GM21528 (cell line): Measurements from ENCODE around the gene SNX27.
"Not testable (repeated sequence)": the region's sequence is repeated elsewhere in the genome, so short reads cannot be mapped to it uniquely, and the experiment has no call there.

Experiments used
- ATAC-seq: cut with Tn5 transposase; IDR thresholded peaks from one replicate; pipeline ENCODE4 v1.9.1; 2021; ENCODE audit warnings: mild to moderate bottlenecking, moderate library complexity; ENCODE audit not compliant: unreplicated experiment, low FRiP score

SNX27 gene

DNA sequence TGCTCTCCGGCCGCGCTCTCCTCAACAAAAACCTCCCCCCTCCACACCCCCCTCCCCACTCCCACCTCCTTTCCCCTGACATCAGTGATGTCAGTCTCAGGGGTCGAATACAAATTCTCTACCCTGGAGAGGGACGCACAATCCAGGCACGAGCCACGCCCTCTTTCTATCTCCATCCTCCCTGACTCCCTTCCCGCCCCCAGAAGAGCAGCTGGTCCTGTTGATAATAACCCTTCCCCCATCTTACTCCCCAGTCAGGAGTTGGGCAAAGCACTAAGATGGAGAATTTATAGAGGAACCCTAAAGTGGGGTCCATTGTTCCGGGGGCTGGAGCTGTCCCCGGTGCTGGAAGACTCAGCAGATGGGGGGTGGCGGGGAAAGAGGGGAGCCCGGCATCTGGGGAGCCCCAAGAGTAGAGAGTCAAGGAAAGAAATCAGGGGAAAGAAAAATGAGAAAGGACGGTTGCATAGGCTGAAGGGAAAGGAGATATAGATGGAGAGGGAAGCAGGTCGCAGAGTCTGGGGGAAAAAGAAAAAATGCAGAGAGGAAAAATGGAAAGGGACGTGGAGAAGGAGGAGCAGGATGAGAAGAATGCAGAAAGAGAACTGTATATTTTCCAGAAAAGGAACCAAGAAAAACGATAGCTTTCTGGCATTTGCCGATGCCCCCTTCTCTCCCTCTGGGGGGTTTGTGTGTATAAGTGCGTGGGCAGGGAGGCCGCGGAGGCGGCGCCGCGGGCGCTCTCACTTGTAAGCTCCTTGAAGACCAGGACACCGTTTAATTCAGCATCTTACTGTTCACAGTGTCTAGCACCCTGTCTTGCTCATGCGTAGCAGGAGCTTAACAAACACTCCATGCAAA, 105.2 kb downstream of the SNX27 start, which contains the start of gene CELF3:
Gene CELF3 (minus strand): TSS at position 33 of the 861 bp plus-strand sequence. CDS start 783 bp downstream, outside the sequence.
- ATAC-seq = no peak

DNA sequence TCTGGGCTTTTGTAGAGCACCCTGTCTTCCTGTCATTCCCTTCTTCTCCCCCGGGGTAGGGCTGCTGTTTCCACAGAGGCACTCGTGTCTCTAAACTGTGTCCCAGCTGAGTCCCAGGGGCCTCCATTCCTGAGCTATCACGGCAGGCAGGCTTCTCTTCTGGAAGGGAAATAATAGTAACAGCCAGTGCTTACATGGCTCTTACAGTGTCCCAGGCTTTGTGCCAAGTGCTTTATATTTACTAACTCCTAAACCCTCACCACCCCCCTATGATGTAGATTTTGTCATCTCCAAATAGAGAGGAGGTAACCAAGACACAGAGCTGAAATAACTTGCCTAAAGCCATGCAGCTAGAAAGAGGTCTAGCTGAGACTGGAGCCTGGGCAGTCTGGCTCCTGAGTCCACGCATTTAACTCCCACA, 106.2 kb downstream of the SNX27 start:
- no peak for ATAC-seq

DNA sequence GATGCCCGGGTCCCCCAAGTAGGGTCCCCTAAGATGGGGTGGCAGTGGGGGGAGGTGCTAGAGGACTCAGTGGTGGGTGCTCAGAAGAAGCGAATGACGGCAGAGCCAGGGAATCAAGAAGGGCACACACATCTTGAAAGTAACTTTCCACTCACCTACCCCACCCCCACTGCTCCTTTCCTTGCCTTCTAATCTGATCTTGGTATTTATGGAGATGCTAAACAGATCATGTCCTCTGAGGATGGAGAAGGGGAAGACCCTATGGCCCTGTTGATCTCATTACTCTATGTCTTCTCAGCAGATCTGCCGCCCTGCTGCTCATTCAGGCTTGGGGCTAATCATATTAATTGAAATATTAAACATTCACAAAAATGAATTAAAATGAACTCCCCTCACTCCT, 106.8 kb downstream of the SNX27 start:
- ATAC-seq = no peak

DNA sequence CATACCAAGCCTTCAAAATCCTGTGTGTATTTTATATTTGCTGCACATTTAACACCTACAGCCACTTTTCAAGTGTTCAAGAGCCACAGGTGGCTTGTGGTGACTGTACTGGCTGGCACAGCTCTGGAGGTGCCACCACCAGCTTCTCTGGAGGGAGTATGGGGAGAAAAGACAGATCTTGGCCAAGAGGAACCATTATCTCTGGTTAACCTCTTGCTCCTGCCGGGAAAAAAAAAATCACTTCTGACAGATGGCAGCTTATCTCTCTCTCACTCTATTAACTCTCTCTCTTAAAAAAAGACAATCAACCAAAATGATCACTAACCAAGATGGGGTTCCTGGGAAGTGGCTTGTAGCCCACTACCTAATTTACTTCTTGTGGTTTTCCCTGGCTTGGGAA, 108.3 kb downstream of the SNX27 start:
- ATAC-seq = no peak

DNA sequence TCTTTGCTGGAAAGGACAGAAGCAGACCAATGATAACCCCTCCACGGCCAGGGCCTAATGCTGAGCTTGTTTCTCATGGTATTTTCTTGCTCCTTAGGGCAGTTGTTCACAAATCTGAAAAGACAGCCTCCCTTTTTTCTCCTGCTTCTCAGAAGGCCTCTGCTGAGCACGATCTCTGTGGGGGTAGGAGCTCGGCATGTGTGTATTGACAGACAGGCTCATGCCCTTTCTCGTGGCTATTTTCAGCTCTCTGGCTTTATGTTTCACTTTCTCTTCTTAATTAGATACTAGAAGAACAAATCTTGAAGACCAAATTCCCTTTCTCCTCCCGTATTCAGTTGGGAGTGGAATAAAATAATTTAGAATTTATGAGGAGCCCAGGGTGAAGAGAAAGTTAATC, 108.7 kb downstream of the SNX27 start:
- ATAC-seq = no peak

DNA sequence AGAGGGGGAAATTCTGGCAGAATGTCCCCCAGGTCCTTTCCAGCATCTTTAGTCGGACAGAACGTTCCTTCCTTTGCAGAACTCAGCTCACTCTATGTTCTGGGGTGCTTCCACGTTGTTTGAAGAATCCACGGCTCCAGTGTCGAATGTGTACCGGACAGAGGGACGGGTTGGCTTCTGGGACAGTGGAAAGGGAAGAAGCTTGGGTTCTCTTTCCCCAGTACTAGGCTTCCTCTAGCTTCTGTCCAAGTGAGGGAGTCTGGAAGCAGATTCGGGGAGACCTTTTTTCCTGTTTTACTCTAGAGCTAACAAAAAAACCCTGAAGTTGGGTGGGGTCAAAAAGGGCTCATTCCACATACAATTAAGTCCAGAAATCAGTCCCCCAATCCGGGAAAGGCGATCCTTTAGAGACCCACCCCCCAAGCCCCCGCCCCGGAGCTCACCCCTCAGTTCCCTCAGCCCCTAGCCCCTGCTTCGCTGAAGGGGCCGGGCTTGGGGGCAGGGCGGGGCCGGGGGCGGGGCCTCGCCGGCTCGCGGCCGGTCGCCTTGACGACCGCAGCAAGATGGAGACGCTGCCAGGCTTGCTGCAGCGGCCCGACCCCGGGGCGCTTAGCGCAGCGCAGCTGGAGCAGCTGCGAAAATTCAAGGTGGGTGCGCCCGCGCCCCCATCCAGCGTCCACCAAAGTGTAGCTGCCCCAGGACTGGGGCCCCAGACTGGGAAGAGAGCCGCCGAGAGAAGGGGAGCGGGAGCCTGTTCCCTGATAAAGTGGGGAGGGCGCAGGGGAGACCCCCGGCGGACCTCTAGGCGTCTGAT, 109.3 kb downstream of the SNX27 start, which contains the start of gene RIIAD1:
Gene RIIAD1 (plus strand): TSS at position 549 of the 814 bp plus-strand sequence. CDS start 15 bp downstream, at position 564.
- no peak for ATAC-seq

DNA sequence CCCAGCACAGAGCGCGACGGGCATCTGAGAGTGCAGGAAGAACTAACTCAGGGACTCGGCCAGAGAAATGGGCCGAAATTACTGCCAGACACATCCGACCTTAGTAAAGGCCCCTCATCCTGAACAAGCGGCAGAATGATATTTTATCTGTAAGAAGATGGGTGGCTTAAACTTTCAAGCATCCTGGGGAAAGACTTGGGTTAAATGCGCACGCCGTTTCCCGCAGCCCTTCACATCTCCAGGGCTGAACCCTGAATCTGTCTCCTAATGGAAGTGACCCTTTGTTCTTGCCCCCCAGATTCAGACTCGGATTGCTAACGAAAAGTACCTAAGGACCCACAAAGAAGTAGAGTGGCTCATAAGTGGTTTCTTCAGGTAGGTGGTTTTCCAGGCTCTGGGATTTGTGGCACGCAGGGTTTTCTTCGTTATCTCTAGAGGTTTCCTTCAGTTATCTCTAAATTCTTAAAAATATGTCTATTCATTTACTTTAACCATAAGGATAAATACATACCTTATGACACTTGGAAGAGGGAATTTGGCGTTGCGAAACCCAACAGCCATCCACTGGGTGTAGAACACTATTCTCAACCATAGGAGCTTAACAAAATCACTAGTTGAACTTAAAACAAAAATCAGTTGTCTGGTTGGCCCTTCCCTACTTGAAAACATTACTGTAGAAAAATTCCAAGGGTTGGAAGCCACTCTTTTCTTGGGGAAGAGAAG, 110.1 kb downstream of the SNX27 start:
- ATAC-seq = no peak

DNA sequence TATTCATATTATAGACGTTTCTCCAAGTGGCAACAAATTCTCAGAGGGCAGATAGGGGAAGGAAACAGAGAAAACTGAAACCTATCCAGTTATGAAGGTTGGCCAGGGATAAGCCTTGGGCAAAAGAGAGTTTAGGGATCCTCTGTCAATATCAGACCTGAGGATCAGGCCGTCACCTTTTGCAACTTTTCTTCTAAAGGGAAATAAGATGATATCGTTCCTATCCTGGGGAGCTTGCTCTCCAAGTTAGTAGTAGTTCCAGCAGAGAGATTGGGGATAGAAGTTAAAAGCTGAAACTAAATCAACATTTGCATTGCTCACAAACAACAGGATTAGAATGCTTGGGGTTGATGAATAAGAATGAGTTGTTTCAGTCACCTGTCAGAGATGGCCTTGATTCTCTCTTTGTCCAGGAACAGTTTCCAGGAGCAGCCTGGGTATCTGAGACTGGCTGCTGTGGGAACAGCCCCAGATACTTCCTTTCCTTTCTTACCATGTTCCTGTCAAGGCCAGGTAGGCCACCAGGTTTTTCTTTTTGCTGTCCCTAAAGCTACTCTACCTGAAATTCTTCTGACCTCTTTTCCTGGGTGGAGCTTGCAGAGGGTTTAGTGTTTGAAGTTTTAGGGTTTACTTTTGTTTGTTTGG, 112.0 kb downstream of the SNX27 start:
- no peak for ATAC-seq

DNA sequence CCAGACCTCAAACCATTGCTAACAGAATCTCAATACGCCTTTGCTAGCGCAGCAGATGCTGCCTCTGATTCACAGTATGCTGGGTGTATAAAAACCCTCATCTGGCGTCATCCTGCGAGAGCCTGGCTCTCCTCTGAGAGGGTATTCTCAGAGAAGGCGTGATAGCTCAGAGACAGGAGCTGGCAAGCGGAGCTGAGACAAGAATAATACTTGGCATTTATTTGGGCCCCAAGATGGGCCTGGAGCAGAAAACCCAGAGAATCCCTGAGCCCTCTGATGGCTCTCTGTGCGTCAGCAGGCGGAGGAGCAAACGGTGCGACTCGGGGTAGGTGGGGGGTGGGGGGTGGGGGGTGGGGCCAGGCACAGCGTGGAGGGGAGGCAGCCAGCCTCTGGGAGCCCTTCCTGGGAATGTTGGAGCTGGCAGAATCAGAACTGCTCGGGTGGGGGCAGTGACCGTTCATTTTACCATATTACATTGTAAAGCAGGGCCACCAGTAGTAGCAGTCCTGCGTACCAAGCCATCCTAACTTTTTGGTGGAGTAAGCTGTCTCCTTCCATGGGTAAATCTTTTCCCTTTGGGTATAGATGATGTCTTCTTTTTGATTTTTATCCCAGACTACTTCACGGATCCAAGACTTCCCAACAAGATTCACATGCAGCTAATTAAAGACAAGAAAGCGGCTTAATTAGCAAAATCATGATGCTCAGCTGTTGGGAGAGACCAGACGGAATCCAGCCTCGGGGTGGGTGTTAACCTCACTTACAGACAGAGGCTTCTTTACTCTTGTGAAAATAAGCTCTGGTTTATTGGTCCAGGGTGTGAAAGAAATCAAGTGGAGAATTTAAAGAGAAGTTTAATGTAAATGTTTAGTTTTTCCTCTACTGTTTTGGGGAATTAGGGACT, 116.6 kb downstream of the SNX27 start:
- no peak for ATAC-seq

DNA sequence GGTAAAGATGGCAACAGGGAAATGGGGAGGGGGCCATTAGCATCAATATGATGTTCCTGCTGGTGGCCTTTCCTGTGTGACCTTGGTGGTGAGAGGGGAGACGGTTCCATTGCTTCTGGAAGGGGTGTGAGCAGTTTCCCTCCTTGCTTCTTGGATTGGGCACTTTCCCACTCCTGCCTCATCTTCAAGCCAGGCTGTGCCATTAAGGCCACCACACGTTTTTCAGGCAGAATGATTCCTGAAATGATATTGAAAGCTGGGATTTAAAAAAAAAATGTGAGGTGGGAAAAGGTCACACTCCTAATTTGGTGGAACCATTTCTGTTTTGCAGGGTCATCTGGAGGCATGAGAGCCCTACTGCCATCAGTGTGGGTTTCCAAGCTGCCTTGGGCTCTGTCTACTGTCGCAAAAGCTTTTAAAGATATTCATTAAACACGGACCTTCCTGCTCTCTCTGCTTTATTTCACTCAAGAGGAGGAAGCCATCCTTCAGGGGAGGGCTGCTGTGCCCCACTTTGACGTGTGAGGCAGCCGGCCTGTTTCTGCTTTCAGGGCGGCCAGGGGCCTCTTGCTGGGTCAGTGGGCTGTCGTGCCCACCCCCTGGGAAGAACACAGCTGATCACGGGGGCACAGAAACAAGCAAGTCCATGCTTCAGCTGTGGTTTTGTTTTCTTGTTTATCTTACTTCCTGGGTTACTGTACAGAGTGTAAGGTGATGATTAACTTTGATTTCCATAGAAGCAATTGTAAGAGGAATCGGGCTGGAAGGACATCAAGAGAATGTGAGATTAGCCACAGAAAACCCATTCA, 117.5 kb downstream of the SNX27 start:
- no peak for ATAC-seq

DNA sequence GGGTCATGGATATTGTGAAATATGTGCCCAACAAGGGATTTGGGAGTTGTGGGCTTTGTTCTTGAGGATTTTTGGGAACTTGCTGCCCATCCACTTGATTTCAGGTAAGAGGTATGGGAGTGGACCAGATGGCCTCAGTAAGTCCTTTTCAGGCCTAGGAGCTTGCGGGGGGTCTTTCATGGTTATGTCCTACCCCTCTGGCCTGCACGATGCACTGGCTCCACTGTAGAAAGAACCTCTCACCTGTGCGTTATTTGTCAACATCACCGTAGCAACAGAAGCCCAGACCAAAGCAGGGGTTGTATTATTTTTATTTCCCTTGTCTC, 118.1 kb downstream of the SNX27 start:
- ATAC-seq = no peak

DNA sequence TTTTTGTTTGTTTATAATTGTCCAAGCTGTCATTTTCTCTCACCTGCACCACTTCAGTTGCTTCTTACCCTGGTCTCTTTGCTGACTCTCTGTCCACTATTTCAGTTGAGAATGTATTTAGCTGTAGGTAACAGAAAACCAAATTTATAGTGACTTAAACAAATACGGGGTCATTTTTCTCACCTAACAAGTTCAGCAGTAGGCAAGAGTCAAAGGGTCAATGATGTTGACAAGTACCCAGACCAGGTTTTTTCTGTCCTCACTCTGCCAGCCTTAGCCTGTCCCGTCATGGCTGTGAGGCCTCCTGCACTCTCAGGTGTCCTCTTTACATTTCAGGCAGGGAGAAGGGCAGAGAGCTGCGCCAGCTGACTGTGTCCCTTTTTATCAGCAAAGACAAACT, 121.3 kb downstream of the SNX27 start:
- no peak for ATAC-seq

DNA sequence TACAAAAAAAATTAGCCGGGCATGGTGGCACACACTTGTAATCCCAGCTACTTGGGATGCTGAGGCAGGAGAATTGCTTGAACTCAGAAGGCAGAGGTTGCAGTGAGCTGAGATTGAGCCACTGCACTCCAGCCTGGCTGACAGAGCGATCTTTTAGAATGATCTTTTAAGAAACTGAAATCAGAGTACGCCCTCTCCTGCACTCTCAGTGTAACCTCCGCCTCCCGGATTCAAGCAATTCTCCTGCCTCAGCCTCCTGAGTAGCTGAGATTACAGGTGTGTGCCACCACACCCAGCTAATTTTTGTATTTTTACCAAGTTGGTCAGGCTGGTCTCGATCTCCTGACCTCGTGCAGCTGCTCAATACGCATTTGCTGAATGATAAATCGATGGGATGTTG, 122.1 kb downstream of the SNX27 start:
- not testable (repeated sequence) for ATAC-seq

DNA sequence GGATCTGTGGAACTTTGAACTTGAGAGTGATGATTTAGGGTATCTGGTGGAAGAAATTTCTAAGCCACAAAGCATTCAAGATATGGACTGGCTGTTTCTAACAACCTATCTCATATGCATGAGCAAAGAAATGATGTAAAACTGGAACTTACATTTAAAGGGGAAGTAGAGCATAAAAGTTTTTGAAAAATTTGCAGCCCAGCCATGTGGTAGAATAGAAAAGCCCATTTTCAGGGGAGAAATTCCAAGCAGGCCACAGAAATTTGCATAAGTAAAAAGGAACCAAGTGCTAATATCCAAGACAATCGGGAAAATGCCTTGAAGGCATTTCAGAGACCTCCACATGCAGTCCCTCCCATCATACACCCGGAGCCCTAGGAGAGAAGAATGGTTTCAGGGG, 125.2 kb downstream of the SNX27 start:
- no peak for ATAC-seq

DNA sequence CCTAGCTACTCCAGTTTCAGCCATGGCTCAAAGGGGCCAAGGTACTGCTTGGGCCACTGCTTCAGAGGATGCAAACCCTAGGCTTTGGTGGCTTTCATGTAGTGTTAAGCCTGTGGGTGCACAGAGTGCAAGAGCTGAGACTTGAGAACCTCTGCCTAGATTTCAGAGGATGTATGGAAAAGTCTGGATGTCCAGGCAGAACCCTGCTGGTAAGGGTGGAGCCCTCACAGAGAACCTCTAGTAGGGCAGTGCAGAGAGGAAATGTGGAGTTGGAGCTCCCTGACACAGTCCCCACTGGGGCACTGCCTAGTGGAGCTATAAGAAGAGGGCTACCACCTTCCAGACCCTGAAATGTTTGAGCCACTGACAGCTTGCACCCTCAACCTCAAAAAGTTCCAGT, 125.6 kb downstream of the SNX27 start:
- no peak for ATAC-seq

DNA sequence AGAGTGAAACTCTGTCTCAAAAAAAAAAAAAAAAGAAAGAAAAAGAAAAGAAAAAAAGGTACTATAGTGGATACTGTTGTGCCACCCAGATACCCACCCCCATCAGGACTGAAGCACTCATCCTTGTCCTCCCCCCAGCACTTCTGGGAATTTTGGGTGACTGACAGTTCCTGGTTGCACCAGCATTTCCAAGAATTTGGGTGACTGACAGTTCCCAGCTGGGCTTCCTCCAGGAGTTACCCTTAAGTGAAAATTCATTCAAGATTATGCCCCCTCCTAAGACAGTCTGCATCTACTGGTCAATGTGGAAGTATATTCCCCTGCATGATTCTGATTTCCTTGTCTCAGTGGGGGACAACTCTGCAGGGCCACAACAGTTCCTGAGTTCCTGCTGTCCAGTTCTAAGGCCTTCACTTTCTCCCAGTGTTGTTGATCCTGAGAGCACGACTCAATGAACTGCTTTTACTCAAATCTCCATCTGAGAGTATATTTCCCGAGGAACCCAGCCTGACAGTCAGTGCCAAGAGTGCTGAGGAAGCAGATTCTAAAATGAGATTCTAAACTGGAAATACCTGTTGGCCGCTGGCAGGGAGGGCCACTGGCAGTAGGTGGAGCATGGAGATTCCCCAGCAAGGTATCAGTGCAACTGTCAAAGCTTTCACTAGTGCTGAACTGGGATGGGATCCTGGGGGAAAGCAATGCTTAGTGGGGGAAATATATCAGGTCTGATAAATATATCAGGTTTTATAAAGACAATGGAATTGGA, 127.9 kb downstream of the SNX27 start:
- no peak for ATAC-seq

DNA sequence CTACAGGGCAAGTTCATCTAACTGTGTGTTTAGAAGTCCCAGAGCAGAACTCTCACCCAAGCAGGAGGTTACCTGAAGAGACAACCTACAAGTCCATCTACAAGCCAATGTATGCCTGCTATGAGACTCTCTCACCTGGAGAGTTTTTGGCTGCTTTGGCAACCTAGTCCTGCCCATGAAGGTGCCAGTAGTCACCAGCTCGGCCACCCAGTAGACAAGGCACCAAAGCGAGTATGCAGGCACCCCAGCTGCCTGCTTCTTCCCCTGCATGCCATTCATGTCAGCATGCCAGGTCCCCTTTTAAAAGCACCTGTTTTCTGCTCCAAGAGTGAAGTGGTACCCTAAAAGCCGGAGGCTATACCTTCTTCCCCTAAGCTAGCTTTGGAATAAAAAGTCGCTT, 129.7 kb downstream of the SNX27 start:
- ATAC-seq = no peak
